Esophagus muscularis mucosa (tissue), 4 donors: Measurements from ENCODE around the gene ST6GAL1. TPM values are rescaled to one million over a fixed set of nuclear protein-coding genes. Genes with fewer than 3 reads are reported as not detected.

Experiments used
- DNase-seq: peaks from one replicate; pipeline ENCODE4 v3.0.0-alpha.2; 2017; ENCODE audit errors: extremely low spot score
- H3K27ac ChIP-seq, 4 donors: fragments of 200-600 bp; sonication (generic); replicated peaks in 1 of 4; 1 replicate in 3 of 4; 2 replicates in 1 of 4; pipeline ENCODE4 v1.5.1; 2016 to 2019; ENCODE audit warnings: mild to moderate bottlenecking in 1 of 4
- H3K27me3 ChIP-seq, 4 donors: fragments of 200-600 bp; sonication (generic); one replicate each; pipeline versions ENCODE4 v1.5.1 to v1.6.0; 2016 to 2019
- H3K36me3 ChIP-seq, 4 donors: fragments of 200-600 bp; sonication (generic); one replicate each; pipeline ENCODE4 v1.5.1; 2016 to 2019
- H3K4me1 ChIP-seq, 4 donors: fragments of 200-600 bp; sonication (generic); one replicate each; pipeline ENCODE4 v1.5.1; 2016 to 2019
- H3K4me3 ChIP-seq, 4 donors: fragments of 200-600 bp; sonication (generic); 1 replicate in 2 of 4; 2 replicates in 2 of 4; pipeline ENCODE4 v1.5.1; 2016 to 2019; ENCODE audit warnings: mild to moderate bottlenecking in 4 of 4, moderate library complexity in 1 of 4
- H3K9me3 ChIP-seq, 4 donors: fragments of 200-600 bp; sonication (generic); 1 replicate in 3 of 4; 2 replicates in 1 of 4; pipeline ENCODE4 v1.5.1; 2016 to 2019
- EP300 ChIP-seq: sonication (generic); formaldehyde crosslinking; IDR thresholded peaks from one replicate; pipeline ENCODE4 v1.6.1; 2017; ENCODE audit warnings: antibody characterized with exemption
- POLR2A ChIP-seq: fragments of 450-650 bp; IDR thresholded peaks from one replicate; pipeline ENCODE4 v1.6.1; 2017; ENCODE audit warnings: antibody characterized with exemption, moderate library complexity, mild to moderate bottlenecking, low read depth
- POLR2AphosphoS5 ChIP-seq, 2 donors: sonication (generic); formaldehyde crosslinking; IDR thresholded peaks; one replicate each; pipeline ENCODE4 v1.6.1; 2017; ENCODE audit warnings: antibody characterized with exemption in 2 of 2
- WGBS: methylation state at CpG from one replicate; pipeline ENCODE4 v1.1.5; 2018; 5-methylcytosine and 5-hydroxymethylcytosine counted together
- intact Hi-C: fragments of 100-400 bp; cut with DNase I; formaldehyde crosslinking; loops from one replicate; pipeline ENCODE4 v1.15.1; 2023
- total RNA-seq, 4 donors: library from RNA; depleted of rRNA; stranded (reverse); fragments of >200 nt; gene quantifications; one replicate each; pipeline versions ENCODE4 v1.1.0 to v1.2.1, GENCODE V29; 2016
- TF ChIP-seq, protein P1 (sequence below), 3 experiments: fragments of 200-600 bp in 2 of 3; fragments of 450-650 bp in 1 of 3; sonication (generic) in 2 of 3; IDR thresholded peaks; one replicate each; pipeline ENCODE4 v1.5.1; 2017 to 2019; ENCODE audit warnings: antibody characterized with exemption in 3 of 3, mild to moderate bottlenecking in 2 of 3, moderate library complexity in 1 of 3

Gene ST6GAL1
- total RNA-seq, 4 donors from 2014 or later: 15.4 to 29.6 (median 24.4) TPM

DNA sequence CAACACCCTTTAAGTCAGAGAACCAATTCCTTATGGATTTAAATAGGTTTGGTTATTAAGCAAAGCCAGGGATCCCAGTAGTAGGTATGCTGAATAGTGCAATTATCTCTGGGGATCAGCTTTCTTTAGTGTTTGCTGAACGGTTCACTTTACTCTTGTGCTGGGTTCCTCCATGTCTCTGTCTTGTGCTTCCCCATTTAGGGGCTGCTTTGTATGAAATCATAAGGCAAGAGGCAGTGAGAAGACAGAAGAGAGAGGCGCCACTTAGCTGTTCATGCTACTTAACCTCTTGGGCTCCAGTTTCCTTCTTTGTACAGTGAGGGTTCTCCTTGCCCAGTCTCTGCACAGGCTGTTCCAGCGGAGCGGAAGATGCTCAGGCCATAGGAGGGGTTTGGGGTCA is 3.5 kb downstream of the ST6GAL1 start:
- Histone ChIP-seq H3K36me3 (no peaks in the 10 kb centered on the region), H3K4me3 (no peak overlapping the region), H3K27ac (peak overlapping the region; percentile 58 to 83 (median 64)), H3K9me3 (no peaks in the 10 kb centered on the region), H3K4me1 (peaks cover 21 to 45% (median 32%) of the 10 kb centered on the region in 4 donors), H3K27me3 (peaks cover 0 to 24% (median 0%) of the 10 kb centered on the region in 4 donors)
- no peak for TF ChIP-seq EP300
- TF ChIP-seq, protein P1, sequence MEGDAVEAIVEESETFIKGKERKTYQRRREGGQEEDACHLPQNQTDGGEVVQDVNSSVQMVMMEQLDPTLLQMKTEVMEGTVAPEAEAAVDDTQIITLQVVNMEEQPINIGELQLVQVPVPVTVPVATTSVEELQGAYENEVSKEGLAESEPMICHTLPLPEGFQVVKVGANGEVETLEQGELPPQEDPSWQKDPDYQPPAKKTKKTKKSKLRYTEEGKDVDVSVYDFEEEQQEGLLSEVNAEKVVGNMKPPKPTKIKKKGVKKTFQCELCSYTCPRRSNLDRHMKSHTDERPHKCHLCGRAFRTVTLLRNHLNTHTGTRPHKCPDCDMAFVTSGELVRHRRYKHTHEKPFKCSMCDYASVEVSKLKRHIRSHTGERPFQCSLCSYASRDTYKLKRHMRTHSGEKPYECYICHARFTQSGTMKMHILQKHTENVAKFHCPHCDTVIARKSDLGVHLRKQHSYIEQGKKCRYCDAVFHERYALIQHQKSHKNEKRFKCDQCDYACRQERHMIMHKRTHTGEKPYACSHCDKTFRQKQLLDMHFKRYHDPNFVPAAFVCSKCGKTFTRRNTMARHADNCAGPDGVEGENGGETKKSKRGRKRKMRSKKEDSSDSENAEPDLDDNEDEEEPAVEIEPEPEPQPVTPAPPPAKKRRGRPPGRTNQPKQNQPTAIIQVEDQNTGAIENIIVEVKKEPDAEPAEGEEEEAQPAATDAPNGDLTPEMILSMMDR (IDR thresholded peaks at IDR 0.05): no peak
- TF ChIP-seq POLR2AphosphoS5 (IDR thresholded peaks at IDR 0.05): no peak
- TF ChIP-seq POLR2A: no peak
- WGBS: 82% methylated on average over 4 of the region's 4 CpGs
- no peak for DNase-seq
- intact Hi-C loops: no loop called here

DNA sequence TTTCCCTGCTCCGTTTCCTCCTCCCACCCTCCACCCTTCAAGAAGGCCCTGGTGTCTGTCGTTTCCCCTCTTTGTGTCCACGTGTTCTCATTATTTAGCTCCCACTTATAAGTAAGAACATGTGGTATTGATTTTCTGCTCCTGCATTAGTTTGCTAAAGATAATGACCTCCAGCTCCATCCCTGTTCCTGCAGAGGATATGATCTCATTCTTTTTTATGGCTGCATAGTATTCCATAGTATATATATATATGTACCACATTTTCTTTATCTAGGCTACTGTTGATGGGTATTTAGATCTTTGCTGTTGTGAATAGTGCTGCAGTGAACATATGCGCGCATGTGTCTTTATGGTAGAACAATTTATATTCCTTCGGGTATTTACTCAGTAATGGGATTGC is 4.8 kb downstream of the ST6GAL1 start:
- intact Hi-C loops: no loop called here
- Histone ChIP-seq H3K36me3 (no peaks in the 10 kb centered on the region), H3K4me1 (peaks cover 24 to 39% (median 27%) of the 10 kb centered on the region in 4 donors), H3K27ac (no peak overlapping the region), H3K27me3 (peaks cover 0 to 19% (median 0%) of the 10 kb centered on the region in 4 donors), H3K4me3 (no peak overlapping the region), H3K9me3 (no peaks in the 10 kb centered on the region)
- TF ChIP-seq EP300 (no peak), POLR2A (no peak), POLR2AphosphoS5 (IDR thresholded peaks at IDR 0.05) (no peak)
- TF ChIP-seq, protein P1 (IDR thresholded peaks at IDR 0.05): no peak
- DNase-seq: no peak
- WGBS: 92% methylated on average over 6 of the region's 6 CpGs

DNA sequence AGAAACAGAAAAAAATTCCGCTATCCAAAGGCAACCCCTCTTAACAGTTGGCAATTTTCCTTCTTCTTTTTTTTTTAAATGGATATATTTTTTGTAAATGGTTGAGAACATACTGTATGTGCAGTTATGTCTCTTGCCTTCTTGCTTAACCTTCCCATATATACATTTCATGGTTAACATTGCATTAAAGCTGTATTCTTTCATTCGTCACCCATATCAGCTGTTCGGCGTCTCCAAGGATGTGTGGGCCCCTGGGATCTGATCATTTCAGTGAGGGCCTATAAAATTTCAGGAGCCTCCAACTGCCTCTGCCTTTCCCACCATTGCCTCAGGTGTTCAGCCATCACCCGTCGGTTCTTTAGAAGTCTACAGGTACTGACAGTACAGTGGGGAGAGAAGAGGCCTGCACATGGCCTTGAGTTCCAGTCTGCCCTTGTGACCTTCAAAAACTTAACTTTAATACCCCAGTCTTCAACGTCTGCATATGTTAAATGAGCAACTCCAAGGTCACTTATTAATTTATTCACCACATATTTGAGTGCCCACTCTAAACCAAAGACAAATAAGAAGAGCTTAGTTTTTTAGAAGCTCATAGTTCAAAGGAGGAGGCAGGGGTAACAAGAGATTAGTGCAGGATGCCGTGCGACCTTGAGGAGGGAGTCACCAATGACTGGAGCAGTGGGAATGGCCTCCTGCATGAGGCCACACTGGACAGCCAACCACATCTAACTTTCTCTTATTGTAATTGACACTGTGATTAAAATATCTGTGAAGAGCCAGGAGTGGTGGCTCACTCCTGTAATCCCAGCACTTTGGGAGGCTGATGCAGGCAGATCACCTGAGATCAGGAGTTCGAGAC is 6.9 kb downstream of the ST6GAL1 start:
- H3K9me3 ChIP-seq: no peaks in the 10 kb centered on the region
- DNase-seq: no peak
- TF ChIP-seq EP300 (no peak), POLR2A (no peak), POLR2AphosphoS5 (IDR thresholded peaks at IDR 0.05) (no peak)
- TF ChIP-seq, protein P1 (IDR thresholded peaks at IDR 0.05): no peak
- intact Hi-C loops: no loop called here
- H3K4me3 ChIP-seq: no peak overlapping the region
- no peak overlapping the region for H3K27ac ChIP-seq
- no peaks in the 10 kb centered on the region for H3K36me3 ChIP-seq
- peaks cover 11 to 45% (median 26%) of the 10 kb centered on the region in 4 donors for H3K4me1 ChIP-seq
- H3K27me3 ChIP-seq: no peaks in the 10 kb centered on the region
- WGBS: 85% methylated on average over 10 of the region's 10 CpGs

DNA sequence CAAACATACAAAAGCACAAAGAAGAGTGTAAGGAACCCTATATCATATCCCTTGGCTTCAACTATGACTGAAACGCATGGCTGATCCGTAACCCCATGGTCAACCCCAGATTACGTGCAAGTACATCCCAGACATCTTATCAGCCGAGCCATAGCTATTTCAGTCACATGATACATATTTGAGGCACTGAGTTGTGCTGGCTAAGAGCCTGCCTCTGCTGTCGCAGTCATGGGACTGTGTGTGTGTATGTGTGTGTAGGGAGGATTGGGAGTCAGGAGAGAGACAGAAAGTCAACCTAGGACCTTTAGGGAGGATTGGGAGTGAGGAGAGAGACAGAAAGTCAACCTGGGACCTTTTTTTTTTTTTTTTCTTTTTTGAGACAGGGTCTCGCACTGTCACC is 8.4 kb downstream of the ST6GAL1 start:
- Histone ChIP-seq H3K27me3 (no peaks in the 10 kb centered on the region), H3K4me1 (peaks cover 8 to 45% (median 21%) of the 10 kb centered on the region in 4 donors), H3K36me3 (peaks cover 0 to 2% (median 0%) of the 10 kb centered on the region in 4 donors), H3K4me3 (no peak overlapping the region), H3K9me3 (no peaks in the 10 kb centered on the region), H3K27ac (no peak overlapping the region)
- intact Hi-C loops: no loop called here
- 83% methylated on average over 6 of the region's 6 CpGs for WGBS
- DNase-seq: no peak
- no peak for TF ChIP-seq POLR2A
- TF ChIP-seq POLR2AphosphoS5 (IDR thresholded peaks at IDR 0.05): no peak
- TF ChIP-seq, protein P1 (IDR thresholded peaks at IDR 0.05): no peak
- no peak for TF ChIP-seq EP300
